T-helper 17 cell (primary cell): ENCODE results near the gene ANAPC13. TPM values are rescaled to one million over a fixed set of nuclear protein-coding genes. Genes with fewer than 3 reads are reported as not detected.

ENCODE experiments used
- ATAC-seq: fragments of 150-1000 bp; cut with Tn5 transposase; 2 replicates; pipeline ENCODE4 v1.10.0; 2021; ENCODE audit warnings: mild to moderate bottlenecking, moderate library complexity
- DNase-seq, 3 donors: peaks; one replicate each; pipeline versions ENCODE4 v3.0.0 to v3.0.0-alpha.2; 2020 to 2021
- H3K9me3 ChIP-seq: one replicate; pipeline ENCODE4 v1.7.0; 2013; ENCODE audit warnings: low read length, mild to moderate bottlenecking; ENCODE audit not compliant: control insufficient read depth, poor library complexity, severe bottlenecking
- H3K27ac Mint-ChIP-seq: one replicate; pipeline ENCODE4 v1.8.0; 2022; ENCODE audit warnings: mild to moderate bottlenecking, moderate library complexity, mixed read lengths
- H3K27me3 Mint-ChIP-seq: one replicate; pipeline ENCODE4 v1.8.0; 2022; ENCODE audit warnings: mixed read lengths
- H3K36me3 Mint-ChIP-seq: one replicate; pipeline ENCODE4 v1.8.0; 2022; ENCODE audit warnings: low read depth, mixed read lengths
- H3K4me1 Mint-ChIP-seq: one replicate; pipeline ENCODE4 v1.8.0; 2022; ENCODE audit warnings: mild to moderate bottlenecking, mixed read lengths
- H3K4me3 Mint-ChIP-seq: one replicate; pipeline ENCODE4 v1.8.0; 2022; ENCODE audit warnings: mild to moderate bottlenecking, moderate library complexity, mixed read lengths
- total RNA-seq, 4 donors: library from RNA in 2 of 4; stranded (reverse) in 2 of 4; gene quantifications; one replicate each; pipeline ENCODE4 v1.2.3 and lab custom pipeline; 2022 to 2026

Gene ANAPC13
- total RNA-seq, 2 donors from 2014 or later: 23.0 to 23.9 TPM

DNA sequence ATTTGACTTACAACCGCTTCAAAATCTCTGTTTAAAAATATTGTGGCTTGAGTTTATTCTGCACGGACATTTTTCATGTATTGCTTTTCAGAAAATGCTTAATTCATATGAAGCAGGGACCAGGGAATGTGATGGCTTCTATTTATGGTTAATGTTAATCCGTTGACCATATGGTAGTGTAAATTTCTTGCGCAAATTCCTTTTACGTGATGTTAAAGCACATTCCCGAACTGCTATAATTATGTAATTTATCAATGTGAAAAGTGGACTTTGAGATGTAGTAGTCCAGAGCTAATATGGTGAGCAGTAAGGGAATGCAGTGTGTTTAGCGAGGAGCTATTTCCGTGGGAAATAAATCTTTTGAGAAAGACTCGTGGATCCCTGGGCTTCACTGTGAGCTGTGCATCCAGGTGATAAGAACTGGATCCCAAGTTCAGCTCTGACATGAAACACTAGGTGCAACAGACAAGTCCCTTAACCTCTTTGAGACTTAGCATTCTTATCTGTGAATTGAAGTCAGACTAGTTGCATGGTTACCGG, 27.3 kb downstream of the ANAPC13 start:
- ATAC-seq (no peak), DNase-seq (no peak)
- H3K9me3 ChIP-seq: no peaks in the 10 kb centered on the region
- Mint-ChIP-seq H3K27ac (no peak overlapping the region), H3K27me3 (peaks cover 62% of the 10 kb centered on the region), H3K4me3 (no peak overlapping the region), H3K4me1 (no peaks in the 10 kb centered on the region), H3K36me3 (peaks cover 4% of the 10 kb centered on the region)

DNA sequence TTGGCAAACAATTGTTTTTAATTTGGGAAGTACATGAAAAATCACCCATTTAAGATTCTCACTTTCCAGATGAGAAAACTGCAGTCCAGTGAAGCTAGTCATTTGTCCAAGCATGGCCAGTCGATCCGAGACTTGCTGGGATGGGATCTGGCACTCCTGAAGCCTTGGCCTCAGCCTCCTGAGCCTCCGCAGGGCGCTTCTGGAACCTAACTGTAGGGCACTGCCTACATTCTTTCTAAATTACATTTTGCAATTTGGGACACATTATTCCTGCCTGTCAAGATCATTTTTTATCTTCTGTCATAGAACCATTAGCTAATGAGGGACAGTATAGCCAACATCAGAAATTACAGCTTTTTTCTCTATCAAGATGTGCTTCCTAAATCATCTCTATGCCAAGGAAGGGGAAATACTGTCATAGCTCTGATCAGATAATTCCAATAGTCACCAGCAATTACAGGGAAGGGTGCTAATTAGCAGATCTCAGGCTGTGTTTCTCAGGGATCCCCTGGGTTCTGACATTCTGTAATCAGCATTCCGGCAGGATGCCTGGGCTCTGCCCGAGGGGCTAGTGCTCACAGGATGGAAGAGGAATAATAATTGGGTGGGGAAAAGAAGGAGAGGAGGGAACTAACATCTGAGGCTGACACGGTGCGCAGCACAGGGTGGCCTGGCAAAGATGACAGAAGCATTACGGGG, 28.3 kb downstream of the ANAPC13 start:
- Mint-ChIP-seq H3K27ac (no peak overlapping the region), H3K4me3 (no peak overlapping the region), H3K4me1 (no peaks in the 10 kb centered on the region), H3K36me3 (peaks cover 4% of the 10 kb centered on the region), H3K27me3 (peaks cover 61% of the 10 kb centered on the region)
- no peak for DNase-seq
- no peak for ATAC-seq
- no peaks in the 10 kb centered on the region for H3K9me3 ChIP-seq

DNA sequence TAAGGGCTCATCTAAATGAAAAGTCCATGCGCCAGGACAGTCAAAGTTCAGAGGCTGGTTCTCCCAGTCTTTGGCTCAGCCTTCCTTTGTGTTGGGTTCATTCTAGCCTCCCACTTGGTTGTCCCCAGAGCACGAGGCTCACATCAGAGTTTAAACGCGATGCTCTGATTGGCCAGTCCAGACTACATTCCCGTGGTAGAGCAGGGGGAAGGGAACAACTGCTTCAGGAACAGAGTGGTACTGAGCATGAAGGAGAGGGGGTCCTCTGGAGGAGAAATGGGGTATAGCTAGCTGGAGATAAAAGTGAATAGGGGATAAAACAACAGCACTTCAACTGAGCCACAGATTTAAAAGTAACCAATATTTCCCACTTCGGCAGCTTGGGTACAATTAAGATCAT, 32.2 kb downstream of the ANAPC13 start:
- no peak overlapping the region for H3K4me3 Mint-ChIP-seq
- peaks cover 2% of the 10 kb centered on the region for H3K36me3 Mint-ChIP-seq
- no peak overlapping the region for H3K27ac Mint-ChIP-seq
- peaks cover 54% of the 10 kb centered on the region for H3K27me3 Mint-ChIP-seq
- peaks cover 2% of the 10 kb centered on the region for H3K4me1 Mint-ChIP-seq
- DNase-seq: no peak
- H3K9me3 ChIP-seq: no peaks in the 10 kb centered on the region
- no peak for ATAC-seq

DNA sequence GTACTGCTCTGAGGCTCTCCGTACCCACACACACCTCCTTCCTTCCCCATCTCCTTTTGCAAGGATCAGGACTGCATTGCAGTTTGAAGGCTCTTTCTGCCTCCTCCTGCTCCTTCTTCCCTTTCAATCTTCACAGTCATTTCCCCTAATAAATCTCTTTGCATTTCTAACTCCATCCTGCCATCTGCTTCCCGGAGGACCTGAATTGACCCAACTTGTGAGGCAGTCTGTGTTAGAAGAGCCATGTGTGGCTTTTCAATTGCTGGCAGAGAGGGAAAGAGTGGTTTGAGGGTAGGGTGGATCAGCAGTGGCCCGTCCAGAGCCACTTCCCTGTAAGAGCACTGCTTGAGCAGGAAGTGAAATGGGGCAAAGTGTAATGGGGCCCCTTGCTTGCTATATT, 35.8 kb downstream of the ANAPC13 start:
- peaks cover 5% of the 10 kb centered on the region for H3K36me3 Mint-ChIP-seq
- H3K27ac Mint-ChIP-seq: no peak overlapping the region
- no peak for DNase-seq
- ATAC-seq: no peak
- no peaks in the 10 kb centered on the region for H3K9me3 ChIP-seq
- no peak overlapping the region for H3K4me3 Mint-ChIP-seq
- peaks cover 2% of the 10 kb centered on the region for H3K4me1 Mint-ChIP-seq
- H3K27me3 Mint-ChIP-seq: peaks cover 41% of the 10 kb centered on the region

DNA sequence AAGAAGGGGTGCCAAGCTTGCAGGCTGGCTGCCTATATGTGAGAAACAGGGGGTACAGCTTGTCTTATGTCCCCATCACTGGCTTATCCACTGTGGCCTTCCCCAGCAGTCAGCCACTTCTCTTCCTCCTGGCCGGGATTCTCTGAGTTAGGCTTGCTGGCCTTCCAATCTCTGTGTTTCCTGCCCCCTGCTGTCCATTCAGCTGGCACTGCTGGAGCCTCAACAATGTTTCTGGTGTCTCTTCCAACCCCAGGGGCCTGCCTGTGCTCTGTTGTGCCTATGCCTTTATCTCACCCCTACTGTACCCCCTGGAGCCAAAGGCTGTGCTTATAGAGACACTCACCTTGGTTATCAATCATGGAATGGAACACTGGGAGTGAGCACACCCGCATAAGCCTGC, 36.5 kb downstream of the ANAPC13 start:
- peaks cover 41% of the 10 kb centered on the region for H3K27me3 Mint-ChIP-seq
- ATAC-seq: no peak
- H3K27ac Mint-ChIP-seq: no peak overlapping the region
- DNase-seq: no peak
- H3K36me3 Mint-ChIP-seq: peaks cover 5% of the 10 kb centered on the region
- no peak overlapping the region for H3K4me3 Mint-ChIP-seq
- H3K9me3 ChIP-seq: no peaks in the 10 kb centered on the region
- H3K4me1 Mint-ChIP-seq: peaks cover 2% of the 10 kb centered on the region

DNA sequence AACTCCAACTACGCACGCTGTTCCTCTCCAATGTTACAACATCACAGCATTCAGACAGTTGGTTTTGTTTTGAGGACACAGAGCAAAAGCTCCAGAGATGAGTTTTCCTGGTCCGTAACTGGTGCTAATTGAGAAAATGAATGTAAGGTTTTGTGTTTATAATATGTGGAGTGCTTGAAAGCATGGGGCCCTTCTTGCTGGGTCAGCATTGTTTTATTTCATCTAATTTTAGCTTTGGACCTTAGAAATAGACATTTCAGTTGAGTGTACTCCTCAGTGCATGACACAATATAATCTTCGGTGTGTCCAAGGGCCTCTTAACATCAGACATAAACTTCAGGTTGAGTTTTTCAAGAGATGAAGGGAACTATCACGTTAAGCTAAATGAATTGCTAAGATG, 37.1 kb downstream of the ANAPC13 start:
- Mint-ChIP-seq H3K4me1 (peaks cover 2% of the 10 kb centered on the region), H3K27me3 (peaks cover 40% of the 10 kb centered on the region), H3K4me3 (no peak overlapping the region), H3K27ac (no peak overlapping the region), H3K36me3 (peaks cover 5% of the 10 kb centered on the region)
- H3K9me3 ChIP-seq: no peaks in the 10 kb centered on the region
- no peak for DNase-seq
- ATAC-seq: no peak

DNA sequence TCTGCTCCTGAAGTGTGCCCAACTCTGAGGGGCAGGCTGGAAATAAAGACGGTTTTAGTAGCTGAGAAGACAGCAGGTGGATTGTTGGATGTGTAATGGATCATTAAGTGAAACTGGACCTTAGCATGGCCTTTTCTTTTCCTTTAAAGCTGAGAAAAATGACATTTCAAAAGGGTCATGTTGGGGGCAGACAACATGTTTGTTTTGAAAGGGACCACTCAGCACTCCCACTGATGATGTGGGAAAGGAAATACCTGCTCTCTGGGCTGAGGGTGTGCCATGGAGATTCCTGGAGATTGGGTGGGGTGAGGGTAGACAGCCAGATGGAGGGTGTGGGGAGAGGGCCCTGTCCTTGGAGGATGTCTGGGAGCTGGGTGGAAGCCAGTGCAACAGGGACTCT, 38.4 kb downstream of the ANAPC13 start:
- no peak overlapping the region for H3K4me3 Mint-ChIP-seq
- peaks cover 2% of the 10 kb centered on the region for H3K4me1 Mint-ChIP-seq
- ATAC-seq: no peak
- peaks cover 5% of the 10 kb centered on the region for H3K36me3 Mint-ChIP-seq
- peaks cover 29% of the 10 kb centered on the region for H3K27me3 Mint-ChIP-seq
- no peak for DNase-seq
- no peaks in the 10 kb centered on the region for H3K9me3 ChIP-seq
- H3K27ac Mint-ChIP-seq: no peak overlapping the region

DNA sequence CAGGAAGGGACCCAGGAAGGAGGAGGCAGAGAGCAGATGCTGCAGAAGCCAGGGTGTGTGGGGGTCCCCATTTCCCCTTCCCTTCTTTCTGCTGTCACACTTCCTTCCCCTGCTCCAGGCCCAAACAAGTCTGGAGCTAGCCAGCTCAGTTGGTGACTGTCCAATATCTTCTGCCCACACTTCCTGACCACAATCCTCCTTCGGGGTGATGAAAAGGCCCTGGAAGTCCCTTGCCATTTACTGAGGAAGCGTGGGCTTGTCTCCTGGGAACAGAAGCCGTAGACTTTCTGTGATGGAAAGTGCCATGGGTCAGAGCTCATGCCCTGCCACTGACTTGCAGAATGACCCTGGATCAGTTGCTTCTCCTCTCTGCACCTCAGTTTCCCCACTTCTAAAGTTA, 39.0 kb downstream of the ANAPC13 start:
- ATAC-seq: no peak
- H3K27ac Mint-ChIP-seq: no peak overlapping the region

DNA sequence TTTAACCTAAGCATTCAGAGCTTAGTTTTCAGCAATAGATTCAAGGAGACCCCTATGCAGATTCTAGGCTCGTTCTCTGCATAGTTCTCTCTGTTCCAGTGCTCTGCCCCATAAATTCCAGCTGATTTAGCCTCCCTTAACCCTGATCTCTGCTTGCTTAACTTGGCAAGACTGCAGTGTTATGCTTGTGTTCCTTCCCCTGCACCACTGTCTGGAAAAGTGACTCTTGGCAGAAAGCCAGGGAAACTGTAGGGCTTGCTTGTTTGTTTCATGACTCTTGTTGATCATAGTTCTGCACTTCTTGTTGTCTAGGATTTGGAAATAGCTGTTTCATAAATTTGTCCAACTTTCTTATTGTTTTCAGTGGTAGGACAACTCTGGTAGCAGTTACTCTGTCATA, 40.1 kb downstream of the ANAPC13 start:
- DNase-seq (no peak), ATAC-seq (no peak)
- H3K36me3 Mint-ChIP-seq: peaks cover 6% of the 10 kb centered on the region
- H3K9me3 ChIP-seq: no peaks in the 10 kb centered on the region
- H3K27me3 Mint-ChIP-seq: peaks cover 38% of the 10 kb centered on the region
- peaks cover 2% of the 10 kb centered on the region for H3K4me1 Mint-ChIP-seq
- H3K27ac Mint-ChIP-seq: no peak overlapping the region
- H3K4me3 Mint-ChIP-seq: no peak overlapping the region

More for the DNA sequence above, 39.0 kb downstream of the ANAPC13 start:
- Mint-ChIP-seq H3K4me3 (no peak overlapping the region), H3K27me3 (peaks cover 30% of the 10 kb centered on the region), H3K4me1 (peaks cover 2% of the 10 kb centered on the region), H3K36me3 (peaks cover 5% of the 10 kb centered on the region)
- DNase-seq: no peak
- H3K9me3 ChIP-seq: no peaks in the 10 kb centered on the region

DNA sequence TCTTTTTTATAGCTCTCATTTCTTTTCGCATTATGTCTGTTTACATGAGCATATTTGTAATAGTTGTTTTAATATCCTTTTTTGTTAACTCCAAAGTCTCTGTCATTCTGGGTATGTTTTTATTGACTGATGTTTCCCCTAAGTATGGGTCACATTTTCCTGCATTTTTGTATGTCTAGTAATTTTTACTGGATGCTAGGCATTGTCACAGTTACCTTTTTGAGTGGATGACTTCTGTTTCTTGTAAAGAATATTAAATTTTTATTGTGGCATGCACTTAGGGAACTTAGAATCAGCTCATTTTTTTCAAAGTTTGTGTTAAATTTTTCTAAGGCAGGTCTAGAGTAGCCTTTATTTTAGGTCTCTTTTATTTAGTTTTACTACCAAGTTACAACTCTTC, 40.7 kb downstream of the ANAPC13 start:
- no peaks in the 10 kb centered on the region for H3K9me3 ChIP-seq
- no peak overlapping the region for H3K4me3 Mint-ChIP-seq
- H3K36me3 Mint-ChIP-seq: peaks cover 7% of the 10 kb centered on the region
- H3K4me1 Mint-ChIP-seq: peaks cover 2% of the 10 kb centered on the region
- ATAC-seq: no peak
- peaks cover 43% of the 10 kb centered on the region for H3K27me3 Mint-ChIP-seq
- no peak for DNase-seq
- H3K27ac Mint-ChIP-seq: no peak overlapping the region

DNA sequence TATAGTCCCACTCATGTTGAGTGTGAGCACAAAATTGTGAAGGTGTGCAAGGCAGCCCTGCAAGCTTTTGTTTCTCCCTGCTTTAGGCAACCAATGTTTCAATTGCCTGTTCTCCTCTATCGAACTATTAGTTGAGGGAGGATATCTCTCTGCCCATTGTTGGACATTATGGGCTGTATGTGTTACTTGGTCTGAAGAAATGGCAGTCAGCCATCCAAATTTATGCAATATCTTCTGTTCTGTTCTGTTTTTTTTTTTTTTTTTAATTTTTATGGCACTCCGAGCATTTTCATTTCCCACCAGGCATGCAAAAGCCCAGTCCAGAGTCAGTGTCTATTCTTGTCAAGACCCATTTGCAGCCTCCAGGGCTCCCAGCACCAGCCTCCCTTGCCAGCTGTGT, 44.0 kb downstream of the ANAPC13 start:
- ATAC-seq (no peak), DNase-seq (no peak)
- H3K36me3 Mint-ChIP-seq: peaks cover 2% of the 10 kb centered on the region
- no peaks in the 10 kb centered on the region for H3K9me3 ChIP-seq
- peaks cover 38% of the 10 kb centered on the region for H3K27me3 Mint-ChIP-seq
- no peaks in the 10 kb centered on the region for H3K4me1 Mint-ChIP-seq
- H3K4me3 Mint-ChIP-seq: no peak overlapping the region
- no peak overlapping the region for H3K27ac Mint-ChIP-seq

DNA sequence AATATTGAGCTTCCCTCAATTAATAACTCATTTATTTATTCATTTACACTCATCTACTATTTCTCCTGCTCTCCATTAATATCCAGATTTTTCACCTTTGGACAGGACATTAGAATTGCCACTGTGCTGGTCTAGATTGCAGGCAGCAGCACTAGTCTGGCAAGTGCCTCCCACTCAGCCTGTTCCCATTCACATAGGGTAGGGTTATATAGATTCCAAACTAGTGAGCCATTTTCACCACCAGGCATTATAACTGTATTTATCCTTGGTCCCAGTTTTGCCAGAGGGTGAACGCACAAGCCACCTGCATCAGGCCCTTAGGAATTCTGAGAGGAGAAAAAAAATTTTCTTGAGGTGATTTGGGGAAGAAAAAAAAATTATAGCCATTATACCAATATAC, 44.5 kb downstream of the ANAPC13 start:
- H3K9me3 ChIP-seq: no peaks in the 10 kb centered on the region
- Mint-ChIP-seq H3K27me3 (peaks cover 38% of the 10 kb centered on the region), H3K27ac (no peak overlapping the region), H3K4me1 (no peaks in the 10 kb centered on the region), H3K4me3 (no peak overlapping the region), H3K36me3 (peaks cover 2% of the 10 kb centered on the region)
- no peak for ATAC-seq
- no peak for DNase-seq

DNA sequence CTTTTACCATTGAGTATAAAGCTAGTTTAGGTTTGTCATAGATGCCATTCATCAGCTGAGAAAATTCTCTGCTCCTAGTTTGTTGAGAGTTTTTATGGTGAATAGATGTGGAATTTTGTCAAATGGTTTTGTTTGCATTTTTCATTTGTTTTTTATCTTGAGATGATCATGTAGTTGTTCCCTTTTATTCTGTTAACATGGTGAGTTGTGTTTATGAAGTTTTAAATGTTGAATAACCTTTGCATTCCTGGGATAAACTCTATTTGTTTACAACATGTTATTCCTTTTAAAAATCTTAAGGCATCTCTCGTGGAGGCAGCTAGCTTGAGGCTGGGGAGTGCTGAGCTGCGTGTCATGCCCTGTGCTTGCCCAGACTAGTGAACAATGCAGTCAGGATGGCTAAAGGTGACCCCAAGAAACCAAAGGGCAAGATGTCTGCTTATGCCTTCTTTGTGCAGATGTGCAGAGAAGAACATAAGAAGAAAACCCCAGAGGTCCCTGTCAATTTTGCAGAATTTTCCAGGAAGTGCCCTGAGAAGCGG, 48.5 kb downstream of the ANAPC13 start:
- no peak overlapping the region for H3K4me3 Mint-ChIP-seq
- H3K4me1 Mint-ChIP-seq: no peaks in the 10 kb centered on the region
- no peaks in the 10 kb centered on the region for H3K9me3 ChIP-seq
- H3K27me3 Mint-ChIP-seq: peaks cover 48% of the 10 kb centered on the region
- no peak overlapping the region for H3K27ac Mint-ChIP-seq
- peaks cover 2% of the 10 kb centered on the region for H3K36me3 Mint-ChIP-seq
- ATAC-seq: no peak
- no peak for DNase-seq

DNA sequence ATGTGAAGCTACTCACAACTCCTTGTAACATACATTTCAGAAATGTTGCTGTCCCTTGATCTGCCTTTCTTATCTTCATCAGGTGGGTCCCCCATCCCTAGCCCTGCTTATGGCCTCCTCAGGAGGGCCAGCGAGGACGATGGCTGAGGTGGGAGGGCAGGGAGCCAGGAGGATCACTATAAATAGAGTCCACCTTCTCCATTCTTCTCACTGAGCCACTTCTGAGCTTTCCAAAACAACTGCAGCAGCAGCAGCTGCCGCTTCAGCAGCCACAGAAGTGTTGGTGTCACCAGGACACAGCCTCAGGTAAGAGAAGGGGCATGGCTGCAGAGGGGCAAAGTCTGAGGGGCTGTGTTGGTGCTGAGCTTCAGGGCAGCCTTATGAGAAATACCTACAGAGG, 53.5 kb downstream of the ANAPC13 start:
- Mint-ChIP-seq H3K27me3 (peaks cover 50% of the 10 kb centered on the region), H3K4me1 (peaks cover 3% of the 10 kb centered on the region), H3K36me3 (no peaks in the 10 kb centered on the region), H3K4me3 (no peak overlapping the region), H3K27ac (no peak overlapping the region)
- H3K9me3 ChIP-seq: no peaks in the 10 kb centered on the region
- DNase-seq: no peak
- ATAC-seq: no peak
